K562 (cell line): ENCODE data around the gene PHF10. TPM values are rescaled to one million over a fixed set of nuclear protein-coding genes. Genes with fewer than 3 reads are reported as not detected.

ENCODE experiments used
- FOSL1 ChIP-seq: fragments of 200-800 bp; sonication (Bioruptor generic); conservative IDR thresholded peaks from 2 replicates; pipeline ENCODE4 v1.6.1; 2016; ENCODE audit warnings: missing genetic modification characterization, missing compliant biosample characterization
- HCFC1 ChIP-seq: IDR thresholded peaks from 2 replicates; pipeline ENCODE4 v1.6.1; 2012; ENCODE audit warnings: low read depth, low read length, improper control_type of control experiment
- REST ChIP-seq, 2 experiments: fragments of 450-650 bp; formaldehyde crosslinking in 1 of 2; IDR thresholded peaks; 2 replicates each; pipeline versions ENCODE4 v1.4.0 to v1.6.1; 2014 to 2020; ENCODE audit warnings: mild to moderate bottlenecking in 2 of 2, borderline replicate concordance in 1 of 2, low read depth in 1 of 2
- polyA plus RNA-seq, 8 experiments: library from polyadenylated mRNA; depleted of rRNA in 4 of 8; stranded (reverse) in 5 of 8; unstranded in 3 of 8; fragments of >200 nt; fragmentation: Nextera tagmentation in 2 of 8; fragmentation: Illumina TruSeq in 1 of 8; extraction: Ambion mirVana in 2 of 8; extraction: Trizol in 1 of 8; gene quantifications; 2 replicates each; pipeline versions ENCODE4 v1.2.1 to v1.2.3, GENCODE V29; 2011 to 2014; ENCODE audit warnings: inconsistent platforms in 1 of 8, missing spikeins in 1 of 8
- total RNA-seq, 7 experiments: library from RNA; depleted of rRNA in 6 of 7; stranded (reverse); fragments of >200 nt in 6 of 7; fragmentation: Illumina TruSeq in 2 of 7; extraction: Trizol in 2 of 7; gene quantifications; 2 replicates each; pipeline versions ENCODE4 v1.2.1 to v1.2.3, GENCODE V29; 2011 to 2021; ENCODE audit warnings: low replicate concordance in 1 of 7

The PHF10 gene
- total and polyA plus RNA-seq, 9 of the 15 experiments (the other 6 are each of a cell fraction or from before 2014, with no cell fraction given) = 23.9 to 88.9 (median 46.0) TPM

DNA sequence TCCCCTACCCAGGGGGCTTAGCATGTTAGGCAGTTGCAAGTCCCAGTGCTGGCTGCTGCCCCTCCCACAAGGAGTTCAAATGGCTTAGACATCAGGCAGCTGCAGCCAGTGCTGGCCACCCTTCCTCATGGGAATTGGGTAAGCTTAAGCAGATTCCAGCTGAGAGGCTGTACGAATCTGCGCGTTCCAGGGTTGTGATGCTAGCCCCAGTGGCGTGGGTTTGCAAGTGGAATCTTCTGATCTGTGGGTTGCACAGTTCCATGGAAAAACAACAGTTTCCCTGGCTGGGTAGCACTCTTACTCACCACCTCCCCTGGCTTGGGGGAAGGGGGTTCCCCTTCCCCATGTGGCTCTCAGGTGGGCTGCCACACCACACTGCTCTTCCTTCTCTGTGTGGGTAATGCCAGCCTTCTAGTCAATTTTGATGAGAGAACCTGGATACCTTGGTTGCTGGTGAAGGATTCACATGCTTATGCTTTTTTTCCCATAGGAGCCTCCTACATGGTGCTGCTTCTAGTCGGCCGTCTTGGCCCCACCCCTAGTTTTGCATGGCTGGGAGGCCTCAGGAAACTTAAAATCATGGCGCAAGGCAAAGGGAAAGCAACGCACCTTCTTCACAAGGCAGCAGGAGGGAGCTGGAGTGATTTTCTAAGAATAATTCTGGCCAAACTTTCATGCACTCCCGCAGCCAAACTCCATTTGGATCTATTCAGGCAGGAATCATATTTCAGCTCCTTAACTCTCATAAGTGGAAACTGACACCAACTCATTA lies 14.1 kb upstream of the PHF10 start (continued):
- TF ChIP-seq HCFC1 = no peak
- no peak for TF ChIP-seq FOSL1 (tag)
- no peak for TF ChIP-seq REST (IDR thresholded peaks at IDR 0.05; ENCODE audit: borderline replicate concordance)
- TF ChIP-seq REST (CRISPR knock-in tag; IDR thresholded peaks at IDR 0.05; ENCODE audit: low read depth) = no peak
